NCI-H1436 treated with DMSO at 0.1 percent for 48 hours (cell line): ENCODE results near the gene PTPRN2.
"Not testable (repeated sequence)": the region's sequence is repeated elsewhere in the genome, so short reads cannot be mapped to it uniquely, and the experiment has no call there.

Experiments used
- DNase-seq: peaks from one replicate; lab custom pipeline; 2025; lab: John Stamatoyannopoulos, UW

Gene PTPRN2

DNA sequence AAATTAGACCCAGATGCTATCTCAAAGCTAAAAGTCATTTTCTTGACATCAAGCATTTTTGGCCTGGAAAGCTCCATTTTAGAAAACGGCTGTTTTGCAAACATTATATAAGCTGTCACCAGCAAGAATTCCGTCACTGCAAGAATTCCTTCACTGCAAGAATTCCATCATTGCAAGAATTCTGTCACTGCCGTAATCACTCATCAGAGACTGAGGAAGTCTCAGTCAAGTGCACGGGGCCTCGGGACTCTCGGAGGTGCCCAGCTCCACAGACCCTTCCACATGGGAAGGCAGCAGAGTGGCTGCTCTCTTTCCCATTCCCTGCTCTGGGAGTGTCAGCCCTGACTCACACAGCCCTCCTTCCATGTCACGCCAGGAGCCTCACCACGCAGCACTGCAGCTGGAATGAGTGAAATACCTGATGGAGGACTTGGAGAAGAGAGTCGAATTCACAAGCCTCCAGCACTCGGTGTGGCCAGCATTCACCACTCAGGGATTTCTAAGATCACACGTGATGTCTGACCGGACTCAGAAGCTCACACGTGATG lies 168.3 kb downstream of the PTPRN2 start:
- no peak for DNase-seq

GRCh38 chr7:158418395-158418794 lies 169.2 kb downstream of the PTPRN2 start:
- not testable (repeated sequence) for DNase-seq

DNA sequence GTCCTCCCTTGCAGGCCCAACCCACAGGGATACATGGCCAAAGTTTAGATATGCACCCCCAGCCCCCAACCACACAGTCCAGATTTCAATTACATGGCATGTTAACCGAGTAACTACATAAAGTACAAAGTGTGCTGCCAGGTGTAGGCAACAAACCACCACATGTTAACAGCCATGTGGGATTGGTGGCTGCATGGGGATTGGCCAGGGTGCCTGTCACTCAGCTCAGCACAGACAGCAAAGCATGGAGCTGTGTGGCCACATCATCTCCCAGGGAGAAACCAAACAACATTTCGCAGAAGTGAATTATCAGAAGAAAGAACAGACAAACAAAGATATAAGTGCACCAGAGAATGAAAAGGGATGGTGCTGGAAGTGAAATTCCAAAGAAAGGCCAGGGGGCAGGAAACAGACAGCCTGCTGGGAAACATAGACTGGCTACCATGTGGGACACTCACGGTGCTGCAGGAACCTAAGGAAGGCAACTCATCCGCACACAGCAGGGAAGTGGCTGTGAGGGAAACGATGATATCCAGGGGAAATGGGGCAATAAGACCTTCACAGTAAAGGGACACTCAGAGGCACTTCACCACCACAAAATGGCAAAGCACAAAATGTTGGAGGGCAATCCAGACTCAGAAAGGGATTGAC lies 171.2 kb downstream of the PTPRN2 start:
- DNase-seq = no peak

GRCh38 chr7:158415316-158415715 lies 172.3 kb downstream of the PTPRN2 start:
- DNase-seq = no peak

DNA sequence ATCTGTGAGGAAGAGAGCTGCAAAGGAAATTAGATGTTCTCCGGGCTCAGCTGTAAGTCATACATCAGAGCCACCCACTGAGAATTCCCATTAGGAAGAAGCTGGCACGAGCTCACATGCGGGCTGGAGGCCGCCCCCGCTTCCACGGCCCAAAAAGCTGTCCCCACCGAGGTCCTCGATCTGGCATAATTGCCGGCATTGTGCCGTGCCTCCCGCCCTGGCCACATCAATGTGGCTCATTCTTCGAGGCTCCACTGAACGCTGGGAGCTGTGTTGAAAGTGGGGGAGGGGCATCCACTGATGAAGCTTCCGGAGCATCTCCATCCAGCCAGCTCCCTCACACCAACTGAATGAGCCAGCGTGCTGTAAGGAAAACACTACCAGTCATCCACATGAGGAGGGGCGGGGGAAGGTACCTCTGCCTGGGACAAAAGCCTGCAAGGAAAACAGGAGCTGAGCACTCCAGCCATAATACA lies 173.1 kb downstream of the PTPRN2 start:
- no peak for DNase-seq

- no peak for DNase-seq
Measured at GRCh38 chr7:158414002-158414401, 173.6 kb downstream of the PTPRN2 start.

DNA sequence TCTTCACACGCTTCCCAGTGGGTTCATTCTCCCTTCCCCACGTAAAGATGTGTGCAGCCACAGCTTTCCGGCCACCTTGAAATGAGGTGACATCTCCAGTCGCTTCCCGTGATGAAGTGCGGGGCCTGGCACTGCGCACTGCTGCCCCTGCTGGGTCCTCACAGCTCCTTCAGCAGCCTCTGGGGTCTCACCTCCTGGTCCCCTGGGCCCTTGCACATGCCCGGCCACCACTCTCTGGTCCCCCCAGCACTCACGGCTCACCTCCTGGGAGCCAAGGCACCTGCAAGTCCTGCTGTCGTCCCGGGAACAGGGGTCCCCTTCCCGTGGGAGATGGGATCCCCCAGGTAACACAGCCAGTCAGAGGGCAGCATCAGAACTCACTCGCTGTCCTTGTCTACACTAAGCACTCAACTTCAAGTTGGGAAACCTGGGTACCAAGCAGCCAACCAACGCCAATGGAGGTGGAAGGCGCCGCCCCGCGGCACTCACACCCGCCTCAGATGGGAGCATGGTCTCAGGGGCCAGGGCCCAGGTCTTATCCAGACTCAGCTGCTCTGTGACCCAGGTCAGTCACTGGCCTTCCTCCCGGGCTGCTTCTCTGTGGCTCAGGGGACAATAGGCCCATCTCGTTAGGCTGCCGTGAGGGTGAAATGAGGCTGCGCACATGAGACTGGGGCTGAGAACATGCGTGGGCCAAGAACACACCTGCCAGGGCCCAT lies 176.2 kb downstream of the PTPRN2 start:
- DNase-seq = no peak

DNA sequence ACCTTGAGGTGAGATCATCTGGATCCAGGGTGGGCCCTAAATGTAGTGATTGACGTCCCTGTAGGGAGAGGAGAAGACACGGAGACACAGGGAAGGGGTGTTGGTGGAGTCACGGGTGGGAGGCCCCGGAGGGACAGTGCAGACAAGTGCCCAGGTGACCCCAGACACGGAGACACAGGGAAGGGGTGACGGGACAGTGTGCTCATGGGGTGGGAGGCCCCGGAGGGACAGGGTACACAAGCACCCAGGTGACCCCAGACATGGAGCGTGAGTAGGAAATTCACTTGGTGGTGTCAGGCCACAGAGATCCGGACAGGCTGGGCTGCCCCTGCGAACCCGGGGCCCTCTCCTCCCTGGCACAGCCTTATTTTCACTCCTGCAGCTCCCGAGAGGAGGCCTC lies 176.9 kb downstream of the PTPRN2 start:
- DNase-seq = no peak

- no peak for DNase-seq
Measured at GRCh38 chr7:158409816-158410330, 177.8 kb downstream of the PTPRN2 start.

DNA sequence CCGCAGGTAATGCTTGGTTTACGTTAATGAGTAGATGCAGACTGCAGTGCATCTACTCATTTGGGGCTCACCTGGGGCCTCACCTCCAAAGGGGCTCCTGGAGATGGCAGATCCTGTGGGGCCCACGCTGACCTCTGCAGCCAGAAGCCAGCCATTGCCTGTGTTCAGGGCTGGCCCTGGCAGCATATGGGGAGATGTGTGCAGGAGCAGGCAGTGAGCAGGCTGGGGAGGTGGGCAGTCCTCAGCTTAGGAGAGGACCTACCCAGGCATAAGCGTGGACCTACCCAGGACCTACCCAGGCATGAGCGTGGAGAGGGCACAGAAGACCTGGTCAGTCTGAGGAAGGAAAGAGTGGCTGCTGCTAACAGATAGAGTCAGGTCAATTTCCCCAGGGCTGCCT lies 178.5 kb downstream of the PTPRN2 start:
- no peak for DNase-seq

GRCh38 chr7:158408318-158408920 lies 179.2 kb downstream of the PTPRN2 start:
- DNase-seq = no peak

GRCh38 chr7:158407581-158408317 lies 179.9 kb downstream of the PTPRN2 start:
- no peak for DNase-seq

DNA sequence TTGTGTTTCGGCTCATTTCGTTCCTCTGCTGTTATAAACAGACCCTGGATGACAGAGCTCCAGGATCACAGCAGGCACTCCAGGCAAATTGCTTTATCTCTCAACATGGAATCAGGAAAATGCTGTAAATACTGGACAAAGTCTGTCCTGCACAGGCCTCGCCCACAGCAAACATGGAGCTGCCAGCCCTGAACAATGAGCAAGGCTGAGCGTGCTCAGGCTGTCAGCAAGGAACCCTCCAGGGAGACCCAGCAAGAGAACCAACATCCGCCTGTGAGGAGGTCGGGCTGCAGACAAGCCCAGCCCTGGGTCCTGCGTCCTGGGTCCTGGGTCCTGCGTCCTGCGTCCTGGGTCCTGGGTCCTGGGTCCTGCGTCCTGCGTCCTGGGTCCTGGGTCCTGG lies 180.8 kb downstream of the PTPRN2 start:
- DNase-seq = no peak

GRCh38 chr7:158406364-158406763 lies 181.3 kb downstream of the PTPRN2 start:
- DNase-seq = no peak

DNA sequence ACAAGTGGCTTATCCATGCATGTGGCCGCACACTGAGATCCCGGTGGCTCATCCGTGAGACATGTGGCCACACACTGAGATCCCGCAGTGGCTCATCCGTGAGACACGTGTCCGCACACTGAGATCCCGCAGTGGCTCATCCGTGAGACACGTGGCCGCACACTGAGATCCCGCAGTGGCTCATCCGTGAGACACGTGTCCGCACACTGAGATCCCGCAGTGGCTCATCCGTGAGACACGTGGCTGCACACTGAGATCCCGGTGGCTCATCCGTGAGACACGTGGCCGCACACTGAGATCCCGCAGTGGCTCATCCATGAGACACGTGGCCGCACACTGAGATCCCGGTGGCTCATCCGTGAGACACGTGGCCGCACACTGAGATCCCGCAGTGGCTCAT lies 181.9 kb downstream of the PTPRN2 start:
- not testable (repeated sequence) for DNase-seq

DNA sequence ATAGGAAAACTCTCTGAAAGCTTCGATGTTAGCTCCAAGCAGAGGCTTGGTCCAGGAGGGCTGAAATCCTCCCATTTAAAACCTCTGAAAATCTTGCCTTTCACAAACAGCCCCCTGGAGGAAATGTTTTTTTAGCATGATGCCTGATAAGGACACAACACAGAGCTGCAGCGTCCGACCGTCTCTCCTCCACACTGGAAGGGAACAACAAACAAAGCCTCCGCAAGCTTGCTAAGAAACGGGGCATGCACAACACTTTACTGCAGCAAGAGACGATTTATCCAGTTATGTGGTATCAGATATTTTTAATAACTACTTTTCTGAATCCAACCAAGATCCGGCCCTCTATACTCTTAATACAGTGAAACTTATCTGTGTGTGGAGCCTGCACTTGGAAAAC lies 182.3 kb downstream of the PTPRN2 start:
- no peak for DNase-seq

- DNase-seq = no peak
Measured at GRCh38 chr7:158404031-158404761, 183.4 kb downstream of the PTPRN2 start.

- DNase-seq = no peak
Measured at GRCh38 chr7:158403013-158403821, 184.4 kb downstream of the PTPRN2 start.

GRCh38 chr7:158402471-158402870 lies 185.2 kb downstream of the PTPRN2 start:
- DNase-seq = no peak

- DNase-seq = no peak
Measured at GRCh38 chr7:158401826-158402225, 185.8 kb downstream of the PTPRN2 start.
